Lower leg skin (tissue), 3 donors: ENCODE measurements around the gene SPDYC.

ENCODE experiments used
- POLR2A ChIP-seq, 2 donors: fragments of 450-650 bp; IDR thresholded peaks; one replicate each; pipeline ENCODE4 v1.6.1; 2016 to 2017; ENCODE audit warnings: antibody characterized with exemption in 2 of 2, mild to moderate bottlenecking in 1 of 2, moderate library complexity in 1 of 2
- TF ChIP-seq, protein P1 (sequence below), 3 donors: fragments of 450-650 bp; IDR thresholded peaks; one replicate each; pipeline ENCODE4 v1.5.1; 2016; ENCODE audit warnings: antibody characterized with exemption in 3 of 3, mild to moderate bottlenecking in 3 of 3, moderate library complexity in 2 of 3

DNA sequence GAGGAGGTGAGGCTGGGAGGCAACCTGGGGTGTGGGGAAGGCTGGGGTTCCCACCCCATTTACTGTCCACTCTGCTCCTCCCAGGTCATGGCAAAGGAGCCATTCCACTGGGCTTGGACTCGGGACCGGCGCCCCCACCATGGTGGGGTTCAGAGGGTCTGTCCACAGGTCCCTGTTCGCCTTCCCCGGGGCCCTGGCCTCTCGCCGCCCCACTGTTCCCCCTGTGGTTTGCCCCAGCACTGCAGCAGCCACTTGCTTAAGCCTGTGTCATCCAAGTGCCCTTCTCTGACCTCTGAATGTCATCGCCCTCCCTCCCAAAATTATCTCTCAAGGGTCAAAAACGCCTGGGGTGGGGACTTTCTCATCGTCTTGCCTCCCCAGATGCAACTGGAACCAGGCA lies 2.6 kb downstream of the SPDYC start:
- TF ChIP-seq, protein P1, sequence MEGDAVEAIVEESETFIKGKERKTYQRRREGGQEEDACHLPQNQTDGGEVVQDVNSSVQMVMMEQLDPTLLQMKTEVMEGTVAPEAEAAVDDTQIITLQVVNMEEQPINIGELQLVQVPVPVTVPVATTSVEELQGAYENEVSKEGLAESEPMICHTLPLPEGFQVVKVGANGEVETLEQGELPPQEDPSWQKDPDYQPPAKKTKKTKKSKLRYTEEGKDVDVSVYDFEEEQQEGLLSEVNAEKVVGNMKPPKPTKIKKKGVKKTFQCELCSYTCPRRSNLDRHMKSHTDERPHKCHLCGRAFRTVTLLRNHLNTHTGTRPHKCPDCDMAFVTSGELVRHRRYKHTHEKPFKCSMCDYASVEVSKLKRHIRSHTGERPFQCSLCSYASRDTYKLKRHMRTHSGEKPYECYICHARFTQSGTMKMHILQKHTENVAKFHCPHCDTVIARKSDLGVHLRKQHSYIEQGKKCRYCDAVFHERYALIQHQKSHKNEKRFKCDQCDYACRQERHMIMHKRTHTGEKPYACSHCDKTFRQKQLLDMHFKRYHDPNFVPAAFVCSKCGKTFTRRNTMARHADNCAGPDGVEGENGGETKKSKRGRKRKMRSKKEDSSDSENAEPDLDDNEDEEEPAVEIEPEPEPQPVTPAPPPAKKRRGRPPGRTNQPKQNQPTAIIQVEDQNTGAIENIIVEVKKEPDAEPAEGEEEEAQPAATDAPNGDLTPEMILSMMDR (IDR thresholded peaks at IDR 0.05): no peak
- no peak for TF ChIP-seq POLR2A (IDR thresholded peaks at IDR 0.05)
